K562 (cell line): ENCODE results near the gene NPEPPS. TPM values are rescaled to one million over a fixed set of nuclear protein-coding genes. Genes with fewer than 3 reads are reported as not detected.
"Not testable (repeated sequence)": the region's sequence is repeated elsewhere in the genome, so short reads cannot be mapped to it uniquely, and the experiment has no call there.

Experiments used
- ATAC-seq: fragments of 200-7000 bp; cut with Tn5 transposase; 3 replicates; pipeline ENCODE4 v1.9.1; 2020; ENCODE audit warnings: moderate library complexity
- Bru-seq: library from RNA; stranded (reverse); fragments of 400-500 nt; gene quantifications from one replicate; lab custom pipeline; 2021; lab: Mats Ljungman, UMichigan
- BruChase-seq, 2 experiments: library from RNA; stranded (reverse); fragments of 400-500 nt; gene quantifications; one replicate each; lab custom pipeline; 2021; lab: Mats Ljungman, UMichigan
- BruUV-seq: library from RNA; stranded (reverse); fragments of 400-500 nt; replicated peaks from 2 replicates; lab custom pipeline; 2021; lab: Mats Ljungman, UMichigan
- CTCF ChIA-PET: fragments of 300-600 bp; formaldehyde crosslinking; extraction: SDS; loops from one replicate; lab custom pipeline; 2021; ENCODE audit warnings: low intra/inter-chr PET ratio; lab: Yijun Ruan, JAX
- POLR2A ChIA-PET: fragments of 300-600, 350-650 bp; sonication (Branson Sonifier 250); formaldehyde crosslinking; extraction: SDS; loops from one replicate; lab custom pipeline; 2021; ENCODE audit warnings: antibody characterized with exemption, inconsistent platforms; lab: Yijun Ruan, JAX
- DNase-seq, 4 experiments: peaks; one replicate each; pipeline versions ENCODE4 v3.0.0 to v3.0.0-alpha.2; 2011 to 2018; ENCODE audit warnings: low spot score in 3 of 4, mixed read lengths in 3 of 4; ENCODE audit errors: extremely low read depth in 1 of 4
- FAIRE-seq: peaks from 2 replicates; lab custom pipeline; 2011; peaks lifted over from hg19 to GRCh38; lab: Jason Lieb, UNC
- H2AFZ ChIP-seq: 2 replicates; pipeline ENCODE4 v1.6.0; 2011; ENCODE audit warnings: low read depth, low read length, control low read depth, inconsistent platforms
- H3K27ac ChIP-seq: fragments of 200-600 bp; 3 replicates; pipeline ENCODE4 v1.8.0; 2011; ENCODE audit warnings: low read depth, mild to moderate bottlenecking, control low read depth, inconsistent platforms, low read length, moderate library complexity, mixed read lengths; ENCODE audit errors: extremely low read depth
- H3K27me3 ChIP-seq, 2 experiments: fragments of 300-600 bp in 1 of 2; 2 replicates in 1 of 2; 3 replicates in 1 of 2; pipeline versions ENCODE4 v1.6.0 to v1.8.0; 2011; ENCODE audit warnings: inconsistent platforms in 2 of 2, low read length in 2 of 2, mild to moderate bottlenecking in 1 of 2, mixed read lengths in 1 of 2, moderate library complexity in 1 of 2; ENCODE audit not compliant: control insufficient read depth in 2 of 2, insufficient read depth in 2 of 2
- H3K36me3 ChIP-seq: fragments of 300-600 bp; 3 replicates; pipeline ENCODE4 v1.8.0; 2011; ENCODE audit warnings: mild to moderate bottlenecking, low read length, inconsistent platforms; ENCODE audit not compliant: control insufficient read depth, insufficient read depth
- H3K4me1 ChIP-seq, 2 experiments: fragments of 200-600 bp in 1 of 2; replicated peaks in 1 of 2; 2 replicates in 1 of 2; 3 replicates in 1 of 2; pipeline versions ENCODE4 v1.5.1 to v1.8.0; 2011; ENCODE audit warnings: inconsistent platforms in 2 of 2, low read length in 2 of 2, mild to moderate bottlenecking in 1 of 2, mixed read lengths in 1 of 2, moderate library complexity in 1 of 2; ENCODE audit not compliant: control insufficient read depth in 2 of 2, insufficient read depth in 2 of 2
- H3K4me2 ChIP-seq: 2 replicates; pipeline ENCODE4 v1.6.1; 2011; ENCODE audit warnings: low read length, control low read depth, inconsistent platforms, mixed read lengths; ENCODE audit not compliant: insufficient read depth
- H3K4me3 ChIP-seq: fragments of 200-600 bp; sonication (generic), shearing (Covaris generic); 2 replicates; pipeline ENCODE4 v1.5.1; 2016; ENCODE audit warnings: control low read depth, inconsistent platforms
- H3K79me2 ChIP-seq: fragments of 200-600 bp; 3 replicates; pipeline ENCODE4 v1.8.0; 2011; ENCODE audit warnings: low read length, inconsistent platforms; ENCODE audit not compliant: control insufficient read depth, insufficient read depth
- H3K9ac ChIP-seq, 2 experiments: 2 replicates each; pipeline versions ENCODE4 v1.6.0 to v1.6.1; 2011; ENCODE audit warnings: low read depth in 2 of 2, low read length in 2 of 2, control low read depth in 1 of 2, inconsistent platforms in 1 of 2, mild to moderate bottlenecking in 1 of 2, mixed read lengths in 1 of 2; ENCODE audit not compliant: insufficient read depth in 1 of 2
- H3K9me1 ChIP-seq: one replicate; pipeline ENCODE4 v1.6.0; 2011; ENCODE audit warnings: inconsistent platforms, mild to moderate bottlenecking, low read length, moderate library complexity; ENCODE audit not compliant: control insufficient read depth, insufficient read depth
- H3K9me3 ChIP-seq: replicated peaks from 2 replicates; pipeline ENCODE4 v1.5.1; 2011; ENCODE audit warnings: low read depth, low read length, inconsistent platforms; ENCODE audit not compliant: control insufficient read depth, insufficient read depth
- H4K20me1 ChIP-seq: replicated peaks from 2 replicates; pipeline ENCODE4 v1.6.1; 2011; ENCODE audit warnings: low read length, inconsistent platforms, mixed read lengths; ENCODE audit not compliant: control insufficient read depth, insufficient read depth
- POLR2G ChIP-seq: fragments of 200-400 bp; formaldehyde crosslinking; IDR thresholded peaks from 2 replicates; pipeline ENCODE4 v1.6.1; 2017; ENCODE audit warnings: low read depth, mild to moderate bottlenecking, antibody characterized with exemption, low read length, moderate library complexity
- WGBS: fragments of 100-300 bp; shearing (Covaris generic); methylation state at CpG from one replicate; pipeline ENCODE4 v1.1.6; 2016; ENCODE audit warnings: low coverage, mixed read lengths; ENCODE audit not compliant: insufficient coverage; ENCODE audit errors: missing lambda C conversion rate; 5-methylcytosine and 5-hydroxymethylcytosine counted together
- in situ Hi-C: fragments of 300-500 bp; cut with MboI; formaldehyde crosslinking; loops from 4 replicates; pipeline ENCODE4 v1.15.0; 2018; ENCODE audit warnings: inconsistent platforms, mixed read lengths
- intact Hi-C: fragments of 100-400 bp; cut with micrococcal nuclease; formaldehyde crosslinking; loops from 2 replicates; pipeline ENCODE4 v1.14.2; 2022
- long read RNA-seq, 3 experiments: library from polyadenylated mRNA in 2 of 3; library from RNA in 1 of 3; unstranded in 2 of 3; stranded (forward) in 1 of 3; transcript quantifications; one replicate each; pipeline ENCODE4 v2.0.0, GENCODE V29; 2019 to 2022
- polyA minus RNA-seq, 3 experiments: library from RNA; depleted of rRNA, polyadenylated mRNA; stranded (reverse); fragments of >200 nt; gene quantifications; 2 replicates each; pipeline ENCODE4 v1.2.3, GENCODE V29; 2011
- polyA plus RNA-seq, 8 experiments: library from polyadenylated mRNA; depleted of rRNA in 4 of 8; stranded (reverse) in 5 of 8; unstranded in 3 of 8; fragments of >200 nt; fragmentation: Nextera tagmentation in 2 of 8; fragmentation: Illumina TruSeq in 1 of 8; extraction: Ambion mirVana in 2 of 8; extraction: Trizol in 1 of 8; gene quantifications; 2 replicates each; pipeline versions ENCODE4 v1.2.1 to v1.2.3, GENCODE V29; 2011 to 2014; ENCODE audit warnings: inconsistent platforms in 1 of 8, missing spikeins in 1 of 8
- total RNA-seq, 7 experiments: library from RNA; depleted of rRNA in 6 of 7; stranded (reverse); fragments of >200 nt in 6 of 7; fragmentation: Illumina TruSeq in 2 of 7; extraction: Trizol in 2 of 7; gene quantifications; 2 replicates each; pipeline versions ENCODE4 v1.2.1 to v1.2.3, GENCODE V29; 2011 to 2021; ENCODE audit warnings: low replicate concordance in 1 of 7

NPEPPS gene, protein sequence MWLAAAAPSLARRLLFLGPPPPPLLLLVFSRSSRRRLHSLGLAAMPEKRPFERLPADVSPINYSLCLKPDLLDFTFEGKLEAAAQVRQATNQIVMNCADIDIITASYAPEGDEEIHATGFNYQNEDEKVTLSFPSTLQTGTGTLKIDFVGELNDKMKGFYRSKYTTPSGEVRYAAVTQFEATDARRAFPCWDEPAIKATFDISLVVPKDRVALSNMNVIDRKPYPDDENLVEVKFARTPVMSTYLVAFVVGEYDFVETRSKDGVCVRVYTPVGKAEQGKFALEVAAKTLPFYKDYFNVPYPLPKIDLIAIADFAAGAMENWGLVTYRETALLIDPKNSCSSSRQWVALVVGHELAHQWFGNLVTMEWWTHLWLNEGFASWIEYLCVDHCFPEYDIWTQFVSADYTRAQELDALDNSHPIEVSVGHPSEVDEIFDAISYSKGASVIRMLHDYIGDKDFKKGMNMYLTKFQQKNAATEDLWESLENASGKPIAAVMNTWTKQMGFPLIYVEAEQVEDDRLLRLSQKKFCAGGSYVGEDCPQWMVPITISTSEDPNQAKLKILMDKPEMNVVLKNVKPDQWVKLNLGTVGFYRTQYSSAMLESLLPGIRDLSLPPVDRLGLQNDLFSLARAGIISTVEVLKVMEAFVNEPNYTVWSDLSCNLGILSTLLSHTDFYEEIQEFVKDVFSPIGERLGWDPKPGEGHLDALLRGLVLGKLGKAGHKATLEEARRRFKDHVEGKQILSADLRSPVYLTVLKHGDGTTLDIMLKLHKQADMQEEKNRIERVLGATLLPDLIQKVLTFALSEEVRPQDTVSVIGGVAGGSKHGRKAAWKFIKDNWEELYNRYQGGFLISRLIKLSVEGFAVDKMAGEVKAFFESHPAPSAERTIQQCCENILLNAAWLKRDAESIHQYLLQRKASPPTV
- 284 and 725 TPM in 2 replicates for total RNA-seq (2011; cell fraction: chromatin; rRNA removed; ENCODE audit: low replicate concordance)
- total RNA-seq (2011; cell fraction: nucleolus; rRNA removed), result 111 and 131 TPM in 2 replicates
- total RNA-seq (2011; cell fraction: nucleoplasm; rRNA removed), result 296 and 390 TPM in 2 replicates
- total RNA-seq (2014; rRNA removed), result 29.1 and 33.2 TPM in 2 replicates
- 52.0 and 54.1 TPM in 2 replicates for total RNA-seq (2014; rRNA removed; fragmentation: Illumina TruSeq; extraction: Trizol)
- total RNA-seq (2015; rRNA removed; fragmentation: Illumina TruSeq; extraction: Trizol), result 42.1 and 44.8 TPM in 2 replicates
- total RNA-seq (2021), result 59.6 and 65.6 TPM in 2 replicates
- polyA plus RNA-seq (2011; rRNA removed), result 87.6 and 108 TPM in 2 replicates
- 26.4 and 54.8 TPM in 2 replicates for polyA plus RNA-seq (2011; cell fraction: cytosol; rRNA removed)
- 188 and 258 TPM in 2 replicates for polyA plus RNA-seq (2011; cell fraction: nucleus; rRNA removed)
- 57.6 and 68.8 TPM in 2 replicates for polyA plus RNA-seq (2012)
- 57.3 and 73.3 TPM in 2 replicates for polyA plus RNA-seq (2014; fragmentation: Illumina TruSeq; extraction: Trizol)
- polyA plus RNA-seq (2014; fragmentation: Nextera tagmentation; extraction: Ambion mirVana), result 10 to 100 TPM; 21.4 to 23.0 TPM
- polyA plus RNA-seq (2014; rRNA removed), result 44.2 and 46.0 TPM in 2 replicates
- 191 and 225 TPM in 2 replicates for polyA minus RNA-seq (2011; rRNA and poly(A)+ RNA removed)
- polyA minus RNA-seq (2011; cell fraction: cytosol; rRNA and poly(A)+ RNA removed), result 63.3 and 67.5 TPM in 2 replicates
- polyA minus RNA-seq (2011; cell fraction: nucleus; rRNA and poly(A)+ RNA removed), result 75.8 and 106 TPM in 2 replicates
- Bru-seq, nascent RNA, result percentile 74 among the genes with signal in this experiment
- BruChase-seq, experiment 1, labeled RNA remaining after a 2-hour chase, result percentile 85 among the genes with signal in this experiment
- percentile 87 among the genes with signal in this experiment for BruChase-seq, experiment 2, labeled RNA remaining after a 6-hour chase
- long read RNA-seq, experiment 1, full-length matches to known transcripts, result 136 of 272 reads
- long read RNA-seq, experiment 1, partial matches to known transcripts, result 98 of 272 reads
- long read RNA-seq, experiment 1, other reads (novel, unspliced or antisense), result 38 of 272 reads
- long read RNA-seq, experiment 2, full-length matches to known transcripts, result 17 of 65 reads
- long read RNA-seq, experiment 2, partial matches to known transcripts, result 9 of 65 reads
- long read RNA-seq, experiment 2, other reads (novel, unspliced or antisense), result 39 of 65 reads
- long read RNA-seq, experiment 3, full-length matches to known transcripts, result 12 of 28 reads
- long read RNA-seq, experiment 3, partial matches to known transcripts, result 11 of 28 reads
- long read RNA-seq, experiment 3, other reads (novel, unspliced or antisense), result 5 of 28 reads

DNA sequence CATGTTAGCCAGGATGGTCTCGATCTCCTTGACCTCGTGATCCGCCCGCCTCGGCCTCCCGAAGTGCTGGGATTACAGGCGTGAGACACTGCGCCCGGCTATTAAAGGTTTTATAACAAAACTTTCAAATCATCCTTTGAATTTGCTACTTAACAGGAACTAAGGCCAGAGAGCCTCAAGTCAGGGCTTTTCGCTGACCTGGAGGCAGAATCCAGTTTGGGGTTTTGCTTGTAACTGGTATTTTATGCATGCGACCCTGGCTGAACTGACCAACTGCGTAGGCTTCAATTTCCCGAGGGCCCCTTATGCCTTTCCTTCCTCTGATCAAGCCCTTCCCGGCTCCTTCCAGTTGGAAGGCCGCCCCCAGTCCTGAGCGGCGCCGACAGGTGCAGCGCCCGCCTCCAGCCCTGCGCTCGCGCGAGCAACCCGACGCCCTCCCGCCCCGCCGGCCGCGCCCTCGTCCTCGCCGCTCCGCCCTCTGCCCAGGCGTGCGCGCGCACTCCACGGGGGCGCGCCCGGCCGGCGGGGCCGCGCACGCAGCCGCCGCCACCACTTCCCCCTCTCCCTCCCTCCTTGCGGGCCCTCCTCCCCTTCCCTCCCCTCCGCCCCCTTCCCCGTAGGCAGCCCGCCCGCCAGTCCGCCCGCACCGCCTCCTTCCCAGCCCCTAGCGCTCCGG, at the start of gene NPEPPS:
Gene NPEPPS, plus strand, starts transcription at position 552 of the 676 bp plus-strand sequence. CDS start 193 bp downstream, outside the sequence.
- intact Hi-C loops, H4K20me1 ChIP-seq, H3K4me1 ChIP-seq, POLR2A ChIA-PET, H3K27me3 ChIP-seq, BruUV-seq, CTCF ChIA-PET, H3K9me3 ChIP-seq, in situ Hi-C loops, H3K9me1 ChIP-seq, H3K36me3 ChIP-seq: not testable (repeated sequence)
- peak; percentile 79 to 90 (median 84) for DNase-seq
- FAIRE-seq, result peak; percentile 35
- WGBS, result 48% methylated on average over 9 of the region's 60 CpGs
- Histone ChIP-seq H3K79me2 (peaks cover 28% of the 10 kb centered on the region), H3K27ac (peak within 1 kb of the TSS; percentile 63), H3K4me3 (peak within 1 kb of the TSS; percentile 57), H3K4me2 (peak within 1 kb of the TSS; percentile 76), H3K9ac (peak within 1 kb of the TSS; percentile 59 to 85), H2AFZ (peak within 1 kb of the TSS; percentile 90)
- peak; percentile 87 for ATAC-seq
- peak; percentile 3; the same call in 1 of the 2 replicates for TF ChIP-seq POLR2G
